HG02885 (cell line): ENCODE measurements around the gene SERPINA3.

Source experiments
- ATAC-seq: cut with Tn5 transposase; IDR thresholded peaks from one replicate; pipeline ENCODE4 v1.9.1; 2021; ENCODE audit warnings: mild to moderate bottlenecking; ENCODE audit not compliant: unreplicated experiment, poor library complexity

Gene SERPINA3

DNA sequence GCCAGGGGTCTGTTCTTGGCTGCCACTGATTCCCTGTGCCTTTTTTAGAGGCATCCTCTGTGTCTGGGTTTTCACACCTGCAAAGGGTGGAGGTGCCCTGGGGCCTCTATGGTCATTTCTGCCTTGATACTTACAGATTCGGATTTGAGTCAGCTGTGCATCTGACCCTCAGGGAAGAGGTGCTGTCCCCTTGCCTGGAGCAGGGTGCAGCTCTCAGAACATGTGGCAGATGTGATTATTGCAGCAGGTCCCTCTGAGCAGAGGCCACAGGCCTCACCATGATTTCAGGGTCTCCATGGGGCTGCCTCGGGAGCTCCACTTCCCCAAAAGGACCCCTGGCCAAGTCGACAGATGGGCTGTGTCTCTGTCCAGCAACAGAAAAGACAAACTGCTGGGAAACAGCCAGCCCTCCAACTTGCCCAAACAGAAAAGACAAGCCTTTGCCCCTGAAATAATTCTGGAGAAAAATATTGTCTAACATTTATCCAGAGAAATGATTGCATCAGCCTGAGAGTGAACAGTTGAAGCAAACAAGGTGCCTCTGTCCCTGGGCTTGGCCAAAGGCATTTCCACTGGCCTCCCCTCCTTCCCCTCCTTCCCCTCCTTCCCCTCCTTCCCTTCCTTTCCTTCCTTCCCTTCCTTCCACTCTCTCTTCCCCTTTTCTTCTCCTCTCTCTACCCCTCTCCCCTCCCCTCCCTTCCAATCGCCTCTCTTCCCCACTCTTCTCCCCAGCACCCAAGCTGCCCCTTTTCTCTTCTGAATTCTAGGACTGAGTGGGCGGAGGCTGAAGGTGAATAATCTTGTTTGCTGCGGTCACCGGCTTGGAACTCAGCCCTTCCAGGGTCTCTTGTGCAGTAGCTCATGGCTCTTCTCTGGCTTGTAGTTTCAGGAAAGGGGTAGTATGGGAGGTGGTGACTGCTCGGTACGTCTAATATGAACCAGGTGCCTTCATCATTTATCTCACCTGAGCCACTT is 676 bp downstream of the SERPINA3 start:
- ATAC-seq: no peak

DNA sequence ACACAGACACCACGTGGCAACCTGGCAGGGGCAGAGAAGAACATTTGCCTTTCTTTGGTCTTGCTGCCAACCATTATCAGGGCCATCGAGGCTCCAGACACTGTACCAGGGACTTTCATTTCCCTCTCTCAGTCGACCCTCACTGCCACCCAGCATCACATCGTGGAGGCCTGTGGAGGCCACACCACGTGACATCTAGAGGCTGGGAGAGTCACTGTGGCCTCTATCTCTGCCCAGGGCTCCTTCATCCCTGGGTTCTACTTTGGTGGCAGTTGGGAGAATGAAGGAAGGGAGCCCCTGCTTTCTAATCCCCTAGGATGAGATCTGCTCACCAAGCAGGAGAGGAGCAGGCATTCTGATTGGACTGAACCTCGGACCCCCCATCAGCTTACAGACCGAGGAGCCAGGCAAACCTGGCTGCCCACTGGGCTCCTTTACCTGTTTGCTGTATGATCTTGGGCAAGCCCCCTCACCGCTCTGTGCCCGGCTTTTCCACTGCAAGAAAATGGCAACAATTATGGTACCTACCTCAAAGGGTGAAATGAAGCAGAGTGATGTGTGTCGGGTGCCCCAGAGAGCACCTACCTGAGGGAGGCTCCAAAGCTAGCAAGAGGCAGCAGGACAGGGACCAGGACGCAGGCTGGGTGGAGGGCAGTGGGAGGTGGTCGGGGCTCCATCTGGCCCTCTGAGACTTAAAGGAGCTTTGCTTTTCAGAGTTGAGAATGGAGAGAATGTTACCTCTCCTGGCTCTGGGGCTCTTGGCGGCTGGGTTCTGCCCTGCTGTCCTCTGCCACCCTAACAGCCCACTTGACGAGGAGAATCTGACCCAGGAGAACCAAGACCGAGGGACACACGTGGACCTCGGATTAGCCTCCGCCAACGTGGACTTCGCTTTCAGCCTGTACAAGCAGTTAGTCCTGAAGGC is 1.8 kb downstream of the SERPINA3 start:
- no peak for ATAC-seq

- ATAC-seq: no peak
These were observed 2.6 kb downstream of the SERPINA3 start for GRCh38 chr14:94614802-94615201.

DNA sequence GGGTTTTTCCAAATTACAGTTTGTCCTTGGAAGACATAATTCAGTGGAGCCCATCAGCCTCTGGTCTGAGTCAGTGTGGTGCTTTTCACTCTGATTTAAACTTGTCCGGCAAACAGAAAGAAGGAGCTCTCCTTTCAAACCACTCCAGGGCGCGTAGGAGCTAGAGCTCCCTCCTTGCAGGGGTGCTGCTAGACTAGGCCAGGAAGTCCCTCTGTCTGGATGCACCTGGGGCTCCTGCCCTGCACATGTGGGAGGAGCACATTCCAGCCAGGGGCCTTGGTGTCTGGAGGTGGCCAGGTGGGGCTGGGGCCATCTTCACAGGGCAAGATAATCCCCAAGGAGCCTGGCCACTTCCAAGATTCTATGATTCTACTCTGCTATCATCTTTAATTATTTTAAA is 3.1 kb downstream of the SERPINA3 start:
- ATAC-seq: no peak

GRCh38 chr14:94615823-94616570 is 3.8 kb downstream of the SERPINA3 start:
- ATAC-seq: no peak

DNA sequence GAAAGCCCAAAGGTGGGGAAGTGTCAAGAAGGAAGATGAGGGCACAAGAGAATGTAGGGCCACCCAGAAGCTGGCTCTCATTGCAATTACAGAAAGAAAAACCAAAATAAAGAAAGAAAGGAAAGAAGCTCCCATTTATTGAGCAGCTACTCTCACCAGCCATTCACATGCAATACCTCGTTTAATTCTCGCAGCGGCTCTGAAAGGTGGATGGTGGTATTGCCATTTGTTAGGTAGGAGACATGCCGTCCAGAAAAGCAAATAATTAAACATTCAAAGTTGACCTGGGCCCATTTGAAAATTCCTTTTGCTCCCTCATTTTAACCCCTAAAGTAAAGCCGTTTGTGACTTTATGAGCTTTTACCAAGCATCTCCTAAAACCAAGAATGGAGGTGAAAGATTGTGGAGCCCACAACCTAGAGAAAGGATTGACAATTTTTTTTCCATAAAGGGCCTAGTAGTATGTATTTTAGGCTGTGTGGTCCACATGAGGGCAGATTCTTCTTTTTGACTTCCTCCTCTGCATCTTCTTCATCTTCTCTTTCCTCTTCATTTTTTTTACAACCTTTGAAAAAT is 5.3 kb downstream of the SERPINA3 start:
- ATAC-seq: no peak

DNA sequence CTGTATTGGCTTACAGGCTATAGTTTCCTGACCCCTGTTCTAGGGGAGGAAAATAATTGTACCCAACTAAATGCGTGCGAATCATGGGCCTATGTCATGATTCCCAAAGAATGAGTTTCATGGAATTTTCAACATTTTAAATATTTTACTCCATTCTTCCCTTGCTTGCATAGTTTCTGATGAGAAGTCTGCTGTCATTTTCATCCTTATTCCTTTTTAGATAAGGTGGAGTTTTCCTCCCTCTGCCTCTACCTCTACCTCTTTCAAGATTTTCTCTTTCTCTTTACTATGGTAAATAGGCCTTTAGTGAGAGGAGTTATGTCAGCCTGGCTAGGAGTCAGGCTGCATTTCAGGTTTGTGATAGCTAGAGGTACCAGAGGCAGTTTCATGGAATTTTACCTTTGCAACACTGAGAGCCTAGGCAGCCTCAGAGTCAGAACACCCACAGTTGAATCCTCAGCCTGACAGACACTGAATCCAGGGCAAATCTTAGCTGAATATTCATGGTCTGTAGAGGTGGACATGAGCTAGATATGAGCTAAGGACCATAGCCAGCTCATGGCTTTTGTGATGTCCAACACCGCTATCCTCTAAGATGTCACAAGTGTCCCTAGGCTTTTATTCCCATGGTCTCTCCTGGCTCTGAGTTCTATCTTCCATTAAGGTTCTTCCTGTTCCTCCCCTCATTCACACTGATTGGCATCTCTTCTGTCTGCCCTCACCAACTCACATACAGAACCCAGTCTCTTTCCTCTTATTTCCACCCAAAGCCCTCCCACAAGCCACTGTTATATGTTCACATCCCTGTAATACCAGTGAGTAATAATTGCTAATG is 6.0 kb downstream of the SERPINA3 start:
- no peak for ATAC-seq

DNA sequence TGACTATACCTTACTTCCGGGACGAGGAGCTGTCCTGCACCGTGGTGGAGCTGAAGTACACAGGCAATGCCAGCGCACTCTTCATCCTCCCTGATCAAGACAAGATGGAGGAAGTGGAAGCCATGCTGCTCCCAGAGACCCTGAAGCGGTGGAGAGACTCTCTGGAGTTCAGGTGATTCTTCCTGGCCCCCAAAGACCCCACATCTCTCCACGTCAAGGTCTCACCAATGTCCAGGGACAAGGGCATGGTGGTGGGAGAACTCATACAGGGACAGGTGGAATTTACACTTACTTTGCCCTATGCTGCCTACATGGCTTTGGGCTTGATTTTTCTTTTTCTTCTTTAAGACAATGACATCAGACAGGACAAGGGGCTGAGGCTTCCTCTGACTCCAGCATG is 7.1 kb downstream of the SERPINA3 start:
- no peak for ATAC-seq

DNA sequence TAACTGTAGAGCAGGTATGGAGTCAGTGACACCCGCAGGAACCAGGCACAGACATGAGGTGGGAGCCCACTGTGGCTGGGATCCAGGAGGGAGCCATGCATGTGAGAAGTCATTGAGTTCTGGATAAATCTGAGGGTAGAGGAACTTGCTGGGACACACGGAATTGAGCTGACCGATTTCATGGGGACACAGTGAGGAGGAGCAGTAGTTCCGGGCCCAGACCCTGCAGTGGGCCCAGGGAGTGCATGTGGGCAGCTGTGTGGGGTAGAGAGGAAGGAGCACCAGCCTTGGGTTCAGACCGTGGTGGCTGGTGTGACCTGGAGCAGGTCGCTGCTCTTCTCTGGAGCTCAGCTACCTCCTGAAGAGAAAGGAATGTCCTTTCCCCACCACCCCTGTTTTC is 8.4 kb downstream of the SERPINA3 start:
- ATAC-seq: no peak

- ATAC-seq: no peak
These were observed 9.4 kb downstream of the SERPINA3 start for GRCh38 chr14:94621358-94622134.

DNA sequence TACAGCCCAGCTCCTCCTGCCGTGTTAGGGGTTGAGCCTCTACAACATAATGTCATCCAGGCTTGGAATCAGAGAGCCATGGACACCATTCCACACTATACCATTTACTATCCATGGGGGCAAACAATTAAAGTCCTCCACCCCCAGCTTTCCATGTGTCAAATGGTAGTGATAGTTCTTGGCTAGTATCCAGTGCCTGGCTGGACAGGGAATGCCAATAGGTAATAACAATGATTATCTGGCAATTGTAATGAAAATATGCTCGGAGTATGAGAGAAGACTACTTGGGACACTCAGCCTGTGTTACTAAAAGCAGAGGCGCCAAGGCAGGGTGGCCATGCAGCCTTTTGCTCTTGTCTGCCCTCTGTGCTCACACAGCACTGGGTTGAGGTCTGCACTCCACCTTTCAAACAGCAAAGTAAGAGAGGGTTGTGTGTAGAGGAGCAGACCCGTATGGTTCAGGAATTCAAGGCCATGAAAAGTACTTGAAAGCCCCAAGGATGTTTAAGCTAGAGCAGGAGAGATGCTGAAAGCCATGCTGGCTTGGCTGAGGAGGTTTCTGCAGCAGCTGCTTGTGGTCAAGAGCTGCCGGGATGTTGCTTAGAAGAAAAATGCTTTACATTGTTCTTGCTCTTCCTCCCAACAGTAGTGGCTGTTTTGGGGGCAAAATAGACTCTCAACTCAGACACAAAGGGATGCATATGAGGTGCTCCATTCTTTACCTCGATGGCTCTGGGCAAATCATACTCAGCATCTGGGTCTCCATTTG is 10.6 kb downstream of the SERPINA3 start:
- no peak for ATAC-seq

GRCh38 chr14:94623422-94623809 is 11.2 kb downstream of the SERPINA3 start:
- no peak for ATAC-seq

GRCh38 chr14:94623856-94624499 is 11.8 kb downstream of the SERPINA3 start:
- ATAC-seq: no peak

GRCh38 chr14:94624537-94625352 is 12.6 kb downstream of the SERPINA3 start:
- ATAC-seq: no peak

GRCh38 chr14:94625353-94625635 is 13.1 kb downstream of the SERPINA3 start:
- no peak for ATAC-seq

GRCh38 chr14:94628578-94628977 is 16.4 kb downstream of the SERPINA3 start:
- no peak for ATAC-seq

DNA sequence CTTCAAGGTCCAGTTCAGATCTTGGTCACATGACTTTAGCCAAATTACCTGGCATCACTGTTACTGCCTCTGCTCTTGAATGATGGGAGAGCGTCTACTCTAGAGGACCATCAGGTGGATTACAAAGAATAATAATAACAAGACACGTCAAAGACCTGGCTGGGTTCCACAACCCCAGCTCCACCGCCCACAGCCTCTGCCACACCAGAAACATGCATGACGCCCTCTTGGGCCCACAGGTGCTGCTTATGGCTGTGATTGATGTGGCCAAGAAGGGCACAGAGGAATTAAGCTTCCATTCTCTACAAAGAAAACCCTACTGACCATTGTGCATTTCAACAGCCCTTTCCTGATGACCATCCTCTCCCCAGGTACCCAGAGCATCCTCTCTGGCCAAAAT is 18.2 kb downstream of the SERPINA3 start:
- no peak for ATAC-seq
